ENCODE results near the gene ADARB2. TPM values are rescaled to one million over a fixed set of nuclear protein-coding genes. Genes with fewer than 3 reads are reported as not detected.

The ADARB2 gene
- total and polyA plus RNA-seq, 2 donors (not counting 1 experiment from before 2014, with no cell fraction given) = not detected

DNA sequence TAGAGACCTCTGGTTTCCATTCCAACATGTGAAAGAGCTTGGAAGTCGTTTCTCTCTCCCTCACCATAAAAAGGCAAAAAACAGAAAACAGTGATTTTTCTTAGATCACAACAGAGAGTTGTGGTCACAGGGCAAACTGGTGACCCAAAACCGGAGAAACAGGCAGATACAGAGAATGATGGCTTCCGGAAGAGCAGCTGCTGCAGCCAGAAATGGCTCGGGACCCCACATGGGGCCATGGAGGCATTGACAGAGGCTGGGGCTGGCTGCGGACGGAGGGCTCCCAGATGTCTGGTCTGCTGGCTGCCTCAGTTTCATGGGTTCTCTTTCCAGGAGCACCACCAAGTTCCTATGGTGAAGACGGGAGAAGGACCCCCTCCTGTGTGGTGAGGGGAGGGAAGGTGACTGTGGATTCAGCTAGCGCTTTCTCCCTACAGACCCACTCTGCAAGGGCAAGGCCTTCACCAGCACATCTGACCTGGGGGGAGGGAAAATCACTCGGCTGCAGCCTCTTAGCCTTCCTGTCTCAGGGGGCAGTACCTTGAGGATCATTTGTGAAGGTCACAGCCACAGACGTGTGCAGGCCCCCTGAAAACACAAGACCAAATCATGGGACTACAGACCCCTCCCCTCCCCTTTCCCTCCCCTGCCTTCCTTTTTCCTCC lies 599.7 kb downstream of the ADARB2 start:
- Histone ChIP-seq H3K27me3 (ENCODE audit: control insufficient read depth, insufficient read depth, low read length) (no peaks in the 10 kb centered on the region), H4K20me1 (ENCODE audit: control insufficient read depth, extremely low read depth, insufficient read depth, low read length) (no peaks in the 10 kb centered on the region), H3K4me1 (ENCODE audit: control insufficient read depth, extremely low read depth, insufficient read depth, low read length) (no peaks in the 10 kb centered on the region), H3K79me2 (ENCODE audit: control insufficient read depth, insufficient read depth, low read length) (no peaks in the 10 kb centered on the region), H3K9ac (ENCODE audit: insufficient read depth, low read length) (no peak overlapping the region), H3K36me3 (ENCODE audit: control insufficient read depth, insufficient read depth, low read length) (no peaks in the 10 kb centered on the region), H3K4me3 (replicated peaks in 1 of 4; ENCODE audit: control extremely low read depth in 1 of 4, insufficient read depth in 1 of 4, low read depth in 3 of 4, low read length in 4 of 4) (no peak overlapping the region), H2AFZ (ENCODE audit: low read length) (no peak overlapping the region), H3K27ac (ENCODE audit: insufficient read depth, low read length) (no peak overlapping the region), H3K4me2 (ENCODE audit: extremely low read depth, insufficient read depth, low read length) (no peak overlapping the region), H3K9me3 (ENCODE audit: control insufficient read depth, insufficient read depth, low read depth, low read length) (no peaks in the 10 kb centered on the region)
- TF ChIP-seq EZH2 (IDR thresholded peaks at IDR 0.05; ENCODE audit: low read length, missing control alignments) = no peak
- TF ChIP-seq, protein P1, sequence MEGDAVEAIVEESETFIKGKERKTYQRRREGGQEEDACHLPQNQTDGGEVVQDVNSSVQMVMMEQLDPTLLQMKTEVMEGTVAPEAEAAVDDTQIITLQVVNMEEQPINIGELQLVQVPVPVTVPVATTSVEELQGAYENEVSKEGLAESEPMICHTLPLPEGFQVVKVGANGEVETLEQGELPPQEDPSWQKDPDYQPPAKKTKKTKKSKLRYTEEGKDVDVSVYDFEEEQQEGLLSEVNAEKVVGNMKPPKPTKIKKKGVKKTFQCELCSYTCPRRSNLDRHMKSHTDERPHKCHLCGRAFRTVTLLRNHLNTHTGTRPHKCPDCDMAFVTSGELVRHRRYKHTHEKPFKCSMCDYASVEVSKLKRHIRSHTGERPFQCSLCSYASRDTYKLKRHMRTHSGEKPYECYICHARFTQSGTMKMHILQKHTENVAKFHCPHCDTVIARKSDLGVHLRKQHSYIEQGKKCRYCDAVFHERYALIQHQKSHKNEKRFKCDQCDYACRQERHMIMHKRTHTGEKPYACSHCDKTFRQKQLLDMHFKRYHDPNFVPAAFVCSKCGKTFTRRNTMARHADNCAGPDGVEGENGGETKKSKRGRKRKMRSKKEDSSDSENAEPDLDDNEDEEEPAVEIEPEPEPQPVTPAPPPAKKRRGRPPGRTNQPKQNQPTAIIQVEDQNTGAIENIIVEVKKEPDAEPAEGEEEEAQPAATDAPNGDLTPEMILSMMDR (conservative IDR thresholded peaks at IDR 0.05 in 1 of 2, IDR thresholded peaks at IDR 0.05 in 1 of 2; ENCODE audit: low read depth in 1 of 2, low read length in 2 of 2) = no peak
- no peak for DNase-seq (ENCODE audit: low read depth in 2 of 2)

- H3K4me3 ChIP-seq (replicated peaks in 1 of 4; ENCODE audit: control extremely low read depth in 1 of 4, insufficient read depth in 1 of 4, low read depth in 3 of 4, low read length in 4 of 4) = no peak overlapping the region
- TF ChIP-seq EZH2 (IDR thresholded peaks at IDR 0.05; ENCODE audit: low read length, missing control alignments) = no peak
- TF ChIP-seq, protein P1 (conservative IDR thresholded peaks at IDR 0.05 in 1 of 2, IDR thresholded peaks at IDR 0.05 in 1 of 2; ENCODE audit: low read depth in 1 of 2, low read length in 2 of 2) = no peak
- H2AFZ ChIP-seq (ENCODE audit: low read length) = no peak overlapping the region
- no peaks in the 10 kb centered on the region for H3K9me3 ChIP-seq (ENCODE audit: control insufficient read depth, insufficient read depth, low read depth, low read length)
- no peak overlapping the region for H3K4me2 ChIP-seq (ENCODE audit: extremely low read depth, insufficient read depth, low read length)
- no peak overlapping the region for H3K27ac ChIP-seq (ENCODE audit: insufficient read depth, low read length)
- DNase-seq (ENCODE audit: low read depth in 2 of 2) = no peak
- no peaks in the 10 kb centered on the region for H3K27me3 ChIP-seq (ENCODE audit: control insufficient read depth, insufficient read depth, low read length)
- no peaks in the 10 kb centered on the region for H3K4me1 ChIP-seq (ENCODE audit: control insufficient read depth, extremely low read depth, insufficient read depth, low read length)
- no peaks in the 10 kb centered on the region for H3K79me2 ChIP-seq (ENCODE audit: control insufficient read depth, insufficient read depth, low read length)
- H3K9ac ChIP-seq (ENCODE audit: insufficient read depth, low read length) = no peak overlapping the region
- no peaks in the 10 kb centered on the region for H3K36me3 ChIP-seq (ENCODE audit: control insufficient read depth, insufficient read depth, low read length)
- no peaks in the 10 kb centered on the region for H4K20me1 ChIP-seq (ENCODE audit: control insufficient read depth, extremely low read depth, insufficient read depth, low read length)
Observed at GRCh38 chr10:1136268-1136667, 601.1 kb downstream of the ADARB2 start.

- Histone ChIP-seq H3K9me3 (ENCODE audit: control insufficient read depth, insufficient read depth, low read depth, low read length) (no peaks in the 10 kb centered on the region), H3K27ac (ENCODE audit: insufficient read depth, low read length) (no peak overlapping the region), H2AFZ (ENCODE audit: low read length) (no peak overlapping the region), H3K4me1 (ENCODE audit: control insufficient read depth, extremely low read depth, insufficient read depth, low read length) (no peaks in the 10 kb centered on the region), H3K9ac (ENCODE audit: insufficient read depth, low read length) (no peak overlapping the region), H3K4me2 (ENCODE audit: extremely low read depth, insufficient read depth, low read length) (no peak overlapping the region), H4K20me1 (ENCODE audit: control insufficient read depth, extremely low read depth, insufficient read depth, low read length) (no peaks in the 10 kb centered on the region), H3K36me3 (ENCODE audit: control insufficient read depth, insufficient read depth, low read length) (peaks cover 5% of the 10 kb centered on the region), H3K79me2 (ENCODE audit: control insufficient read depth, insufficient read depth, low read length) (no peaks in the 10 kb centered on the region), H3K4me3 (replicated peaks in 1 of 4; ENCODE audit: control extremely low read depth in 1 of 4, insufficient read depth in 1 of 4, low read depth in 3 of 4, low read length in 4 of 4) (no peak overlapping the region), H3K27me3 (ENCODE audit: control insufficient read depth, insufficient read depth, low read length) (no peaks in the 10 kb centered on the region)
- no peak for DNase-seq (ENCODE audit: low read depth in 2 of 2)
- TF ChIP-seq, protein P1 (conservative IDR thresholded peaks at IDR 0.05 in 1 of 2, IDR thresholded peaks at IDR 0.05 in 1 of 2; ENCODE audit: low read depth in 1 of 2, low read length in 2 of 2) = no peak
- no peak for TF ChIP-seq EZH2 (IDR thresholded peaks at IDR 0.05; ENCODE audit: low read length, missing control alignments)
Observed at GRCh38 chr10:1134156-1134555, 603.2 kb downstream of the ADARB2 start.
